K562 (cell line): ENCODE measurements around the gene PPP1R14C. TPM values are rescaled to one million over a fixed set of nuclear protein-coding genes. Genes with fewer than 3 reads are reported as not detected.

Experiments
- MLLT1 ChIP-seq, 2 experiments: fragments of 450-650 bp; IDR thresholded peaks; 2 replicates each; pipeline ENCODE4 v1.6.1; 2016
- PHF20 ChIP-seq: fragments of 450-650 bp; IDR thresholded peaks from 2 replicates; pipeline ENCODE4 v1.6.1; 2018; ENCODE audit not compliant: partially characterized antibody
- PURB ChIP-seq: sonication (generic); formaldehyde crosslinking; IDR thresholded peaks from 2 replicates; pipeline ENCODE4 v1.9.0; 2021; ENCODE audit warnings: low read depth, mild to moderate bottlenecking, missing genetic modification reagents
- REST ChIP-seq, 2 experiments: fragments of 450-650 bp; formaldehyde crosslinking in 1 of 2; IDR thresholded peaks; 2 replicates each; pipeline versions ENCODE4 v1.4.0 to v1.6.1; 2014 to 2020; ENCODE audit warnings: mild to moderate bottlenecking in 2 of 2, borderline replicate concordance in 1 of 2, low read depth in 1 of 2
- SMARCA5 ChIP-seq: fragments of 450-650 bp; IDR thresholded peaks from 2 replicates; pipeline ENCODE4 v1.6.1; 2016
- TCF15 ChIP-seq: fragments of 250-450 bp; sonication (Bioruptor Pico); IDR thresholded peaks from 2 replicates; pipeline ENCODE4 v1.8.0; 2022; ENCODE audit warnings: moderate library complexity, mild to moderate bottlenecking, inconsistent platforms
- THRAP3 ChIP-seq: fragments of 450-650 bp; IDR thresholded peaks from 2 replicates; pipeline ENCODE4 v1.6.1; 2016; ENCODE audit warnings: mild to moderate bottlenecking, inconsistent platforms, borderline replicate concordance
- ZNF3 ChIP-seq: fragments of 250-450 bp; sonication (Bioruptor Pico); IDR thresholded peaks from 2 replicates; pipeline ENCODE4 v1.5.0; 2021; ENCODE audit warnings: mild to moderate bottlenecking, moderate library complexity
- ZNF639 ChIP-seq, 2 experiments: fragments of 200-800 bp in 1 of 2; sonication (Bioruptor generic) in 1 of 2; sonication (generic) in 1 of 2; formaldehyde crosslinking in 1 of 2; IDR thresholded peaks in 1 of 2; conservative IDR thresholded peaks in 1 of 2; 2 replicates each; pipeline versions ENCODE4 v1.5.0 to v1.6.1; 2016 to 2020; ENCODE audit warnings: missing compliant biosample characterization in 1 of 2, missing genetic modification characterization in 1 of 2, missing genetic modification reagents in 1 of 2
- ZNF644 ChIP-seq: fragments of 200-800 bp; sonication (Bioruptor generic); IDR thresholded peaks from 2 replicates; pipeline ENCODE4 v1.6.1; 2016; ENCODE audit warnings: low read depth, missing genetic modification characterization, missing compliant biosample characterization
- ZNF76 ChIP-seq: fragments of 250-450 bp; sonication (Bioruptor Pico); IDR thresholded peaks from 2 replicates; pipeline ENCODE4 v1.4.0; 2020; ENCODE audit warnings: mild to moderate bottlenecking, moderate library complexity, borderline replicate concordance
- ZNF77 ChIP-seq: fragments of 250-450 bp; sonication (Bioruptor Pico); IDR thresholded peaks from 2 replicates; pipeline ENCODE4 v1.5.0; 2020
- ZNF79 ChIP-seq: fragments of 250-450 bp; sonication (Bioruptor Pico); IDR thresholded peaks from 2 replicates; pipeline ENCODE4 v1.4.0; 2020; ENCODE audit warnings: low read depth, mild to moderate bottlenecking, moderate library complexity
- polyA plus RNA-seq, 8 experiments: library from polyadenylated mRNA; depleted of rRNA in 4 of 8; stranded (reverse) in 5 of 8; unstranded in 3 of 8; fragments of >200 nt; fragmentation: Nextera tagmentation in 2 of 8; fragmentation: Illumina TruSeq in 1 of 8; extraction: Ambion mirVana in 2 of 8; extraction: Trizol in 1 of 8; gene quantifications; 2 replicates each; pipeline versions ENCODE4 v1.2.1 to v1.2.3, GENCODE V29; 2011 to 2014; ENCODE audit warnings: inconsistent platforms in 1 of 8, missing spikeins in 1 of 8
- total RNA-seq, 7 experiments: library from RNA; depleted of rRNA in 6 of 7; stranded (reverse); fragments of >200 nt in 6 of 7; fragmentation: Illumina TruSeq in 2 of 7; extraction: Trizol in 2 of 7; gene quantifications; 2 replicates each; pipeline versions ENCODE4 v1.2.1 to v1.2.3, GENCODE V29; 2011 to 2021; ENCODE audit warnings: low replicate concordance in 1 of 7

PPP1R14C gene
- total and polyA plus RNA-seq, 9 of the 15 experiments (the other 6 are each of a cell fraction or from before 2014, with no cell fraction given), result 4.5 to 16.6 (median 11.9) TPM

- no peak for TF ChIP-seq REST (IDR thresholded peaks at IDR 0.05; ENCODE audit: borderline replicate concordance)
- TF ChIP-seq REST (CRISPR knock-in tag; IDR thresholded peaks at IDR 0.05; ENCODE audit: low read depth), result no peak
- 0 out of 2 replicates have a peak, but pooled peaks have one; percentile 56 for TF ChIP-seq ZNF644 (tag)
- TF ChIP-seq SMARCA5, result 0 out of 2 replicates have a peak, but pooled peaks have one; percentile 28
- 0 out of 2 replicates have a peak, but pooled peaks have one; percentile 60 for TF ChIP-seq TCF15 (CRISPR knock-in tag)
- TF ChIP-seq PHF20, result no peak
- no peak for TF ChIP-seq PURB
- 0 out of 4 replicates have a peak, but pooled peaks of 1 of the 2 experiments have one; percentile 48 for TF ChIP-seq ZNF639 (CRISPR knock-in tag; conservative IDR thresholded peaks at IDR 0.05 in 1 of 2, IDR thresholded peaks at IDR 0.05 in 1 of 2)
- 0 out of 2 replicates have a peak, but pooled peaks have one; percentile 14 for TF ChIP-seq ZNF79 (CRISPR knock-in tag)
- TF ChIP-seq MLLT1 (IDR thresholded peaks at IDR 0.05), result no peak
- 0 out of 2 replicates have a peak, but pooled peaks have one; percentile 10 for TF ChIP-seq ZNF76 (CRISPR knock-in tag)
- TF ChIP-seq ZNF77 (CRISPR knock-in tag), result no peak
- TF ChIP-seq ZNF3 (CRISPR knock-in tag), result no peak
- no peak for TF ChIP-seq THRAP3
These were observed 130.8 kb downstream of the PPP1R14C start (continued) for GRCh38 chr6:150273457-150274309.
